GM20000 (cell line): ENCODE measurements around the gene GRID1.

Experiments used
- DNase-seq: peaks from one replicate; pipeline ENCODE4 v3.0.0; 2012; ENCODE audit warnings: low spot score
- CTCF ChIP-seq: IDR thresholded peaks from 2 replicates; pipeline ENCODE4 v1.5.1; 2012; ENCODE audit warnings: mild to moderate bottlenecking, control low read depth; ENCODE audit errors: extremely low read depth, missing control alignments

Gene GRID1

DNA sequence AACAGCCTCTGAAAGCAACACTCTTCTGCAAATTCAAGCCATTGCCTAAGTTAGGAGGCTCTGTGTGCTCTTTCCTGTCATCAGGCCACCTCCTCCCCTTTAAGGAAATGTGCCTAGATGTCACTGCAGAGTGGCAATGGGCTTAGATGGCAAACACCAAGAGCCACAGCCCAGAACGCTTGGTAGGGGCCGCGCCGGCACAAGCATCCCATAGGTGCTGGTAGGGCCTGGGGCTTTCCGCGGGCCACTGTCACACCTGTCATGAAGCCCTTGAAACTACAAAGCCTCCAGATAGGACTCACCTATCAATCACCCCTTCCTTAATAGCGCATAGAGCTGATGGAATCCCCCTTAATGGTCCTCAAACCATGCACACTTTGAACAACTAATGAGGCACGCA lies 299.9 kb downstream of the GRID1 start:
- DNase-seq, result no peak
- TF ChIP-seq CTCF, result no peak

DNA sequence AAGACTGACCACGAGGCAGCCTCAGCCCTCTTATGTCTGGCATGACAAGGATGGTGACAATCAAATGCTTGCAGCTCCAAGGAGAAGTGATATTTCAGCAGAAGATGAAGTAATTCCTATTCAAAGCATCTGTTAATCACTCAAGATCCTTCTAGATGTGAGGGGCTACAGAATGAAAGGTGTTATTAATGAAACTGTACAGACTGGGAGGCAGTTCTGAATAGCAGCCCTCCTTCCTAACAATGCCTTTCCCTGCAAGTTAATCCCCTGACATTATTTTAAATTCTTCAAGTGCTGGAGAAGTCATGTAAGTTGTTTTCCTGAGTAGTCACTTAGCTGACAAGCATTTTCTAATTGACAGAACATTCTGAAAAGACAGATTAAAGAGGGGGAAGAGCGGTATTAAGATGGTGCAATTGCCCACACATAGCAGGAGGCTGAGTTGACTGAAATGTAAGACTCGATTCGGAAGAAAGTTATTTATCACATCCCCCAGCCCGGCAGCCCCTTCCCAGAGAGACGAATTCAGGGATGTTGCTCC lies 300.8 kb downstream of the GRID1 start:
- DNase-seq, result no peak
- no peak for TF ChIP-seq CTCF

GRCh38 chr10:86064931-86065662 lies 301.5 kb downstream of the GRID1 start:
- DNase-seq, result no peak
- TF ChIP-seq CTCF, result no peak

- TF ChIP-seq CTCF, result no peak
- DNase-seq, result no peak
Measured at GRCh38 chr10:86064219-86064618, 302.4 kb downstream of the GRID1 start.

DNA sequence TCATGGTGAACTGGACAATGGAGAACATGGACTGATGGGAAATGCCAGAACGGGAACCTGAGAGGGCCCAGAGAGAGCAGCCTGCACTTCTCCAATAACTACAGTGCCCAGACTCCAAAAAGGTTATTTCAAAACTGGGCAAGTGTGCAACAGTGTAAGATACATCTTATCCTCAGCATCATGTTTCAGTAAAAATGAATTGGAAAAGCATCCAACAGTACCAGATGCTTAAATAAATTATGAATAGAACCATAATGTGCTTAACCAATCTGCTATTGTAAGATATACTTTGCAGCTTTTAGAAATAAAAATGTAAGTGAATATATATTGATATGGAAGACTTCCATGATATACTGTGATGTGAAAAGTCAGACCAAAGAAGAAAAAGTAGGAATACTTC lies 303.3 kb downstream of the GRID1 start:
- no peak for DNase-seq
- TF ChIP-seq CTCF, result no peak

- no peak for DNase-seq
- TF ChIP-seq CTCF, result no peak
Measured at GRCh38 chr10:86062647-86063145, 303.9 kb downstream of the GRID1 start.

DNA sequence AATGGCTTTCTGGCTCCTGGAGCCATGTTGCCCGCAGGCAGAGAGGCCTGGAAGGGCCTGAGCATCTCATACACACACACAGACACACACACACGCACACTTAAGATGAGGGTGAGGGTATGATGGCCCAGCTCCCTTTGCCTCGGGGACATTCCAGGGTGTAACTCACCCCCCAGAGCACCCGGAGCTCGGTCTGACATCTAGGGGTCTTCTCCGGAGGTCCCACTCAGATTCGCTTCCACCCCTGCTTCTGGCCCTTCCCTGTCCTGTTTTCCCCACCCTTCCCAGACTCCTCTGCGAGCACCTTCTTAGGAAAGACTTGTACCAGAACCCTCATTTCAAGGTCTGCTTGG lies 304.4 kb downstream of the GRID1 start:
- DNase-seq, result no peak
- TF ChIP-seq CTCF, result no peak
